K562 (cell line): ENCODE measurements around the gene CRY2. TPM values are rescaled to one million over a fixed set of nuclear protein-coding genes. Genes with fewer than 3 reads are reported as not detected.

Experiments used
- CEBPG ChIP-seq, 3 experiments: fragments of 200-800 bp in 1 of 3; sonication (Bioruptor generic) in 1 of 3; sonication (generic) in 1 of 3; formaldehyde crosslinking in 1 of 3; IDR thresholded peaks in 2 of 3; conservative IDR thresholded peaks in 1 of 3; 2 replicates each; pipeline versions ENCODE4 v1.6.1 to v1.8.0; 2016 to 2022; ENCODE audit warnings: missing compliant biosample characterization in 2 of 3, missing genetic modification characterization in 2 of 3, mild to moderate bottlenecking in 1 of 3, missing genetic modification reagents in 1 of 3
- DLX4 ChIP-seq: fragments of 250-450 bp; sonication (Bioruptor Pico); IDR thresholded peaks from 2 replicates; pipeline ENCODE4 v1.6.1; 2021; ENCODE audit warnings: mild to moderate bottlenecking
- ELF2 ChIP-seq: fragments of 250-450 bp; sonication (Bioruptor Pico); IDR thresholded peaks from 2 replicates; pipeline ENCODE4 v1.5.0; 2021; ENCODE audit warnings: mild to moderate bottlenecking
- EP400 ChIP-seq: fragments of 450-650 bp; IDR thresholded peaks from 2 replicates; pipeline ENCODE4 v1.6.1; 2017; ENCODE audit warnings: antibody characterized with exemption, mild to moderate bottlenecking, moderate library complexity
- ESRRA ChIP-seq: fragments of 450-650 bp; IDR thresholded peaks from 2 replicates; pipeline ENCODE4 v1.6.1; 2014; ENCODE audit warnings: low read depth, mild to moderate bottlenecking, moderate library complexity, borderline replicate concordance
- ETV5 ChIP-seq: sonication (generic); formaldehyde crosslinking; IDR thresholded peaks from 2 replicates; pipeline ENCODE4 v1.4.0; 2020; ENCODE audit warnings: low read depth, mild to moderate bottlenecking, missing genetic modification reagents
- GTF2F1 ChIP-seq: IDR thresholded peaks from 2 replicates; pipeline ENCODE4 v1.6.1; 2011; ENCODE audit warnings: low read depth, low read length, improper control_type of control experiment
- HDAC6 ChIP-seq: IDR thresholded peaks from 2 replicates; pipeline ENCODE4 v1.6.1; 2012; ENCODE audit warnings: low read depth, mild to moderate bottlenecking, control low read depth, inconsistent platforms, low read length, moderate library complexity
- KDM4B ChIP-seq, 2 experiments: fragments of 450-650 bp in 1 of 2; sonication (generic) in 1 of 2; IDR thresholded peaks; 2 replicates each; pipeline ENCODE4 v1.6.1; 2016 to 2017; ENCODE audit warnings: borderline replicate concordance in 2 of 2, antibody characterized with exemption in 1 of 2, low read depth in 1 of 2, mild to moderate bottlenecking in 1 of 2
- MBD2 ChIP-seq: sonication (generic); IDR thresholded peaks from 2 replicates; pipeline ENCODE4 v1.6.1; 2016; ENCODE audit warnings: low read depth, borderline replicate concordance
- MYC ChIP-seq, 2 experiments: fragments of 250-450 bp in 1 of 2; sonication (Bioruptor Pico) in 1 of 2; IDR thresholded peaks; 2 replicates each; pipeline versions ENCODE4 v1.5.1 to v1.6.1; 2012 to 2021; ENCODE audit warnings: low read depth in 2 of 2, borderline replicate concordance in 1 of 2, improper control_type of control experiment in 1 of 2, low read length in 1 of 2, mild to moderate bottlenecking in 1 of 2, moderate library complexity in 1 of 2
- POLR2G ChIP-seq: fragments of 200-400 bp; formaldehyde crosslinking; IDR thresholded peaks from 2 replicates; pipeline ENCODE4 v1.6.1; 2017; ENCODE audit warnings: low read depth, mild to moderate bottlenecking, antibody characterized with exemption, low read length, moderate library complexity
- RFX1 ChIP-seq: fragments of 450-650 bp; IDR thresholded peaks from 2 replicates; pipeline ENCODE4 v1.6.1; 2016; ENCODE audit warnings: mild to moderate bottlenecking, moderate library complexity
- SAP30 ChIP-seq: fragments of 200-600 bp; sonication (generic); IDR thresholded peaks from 2 replicates; pipeline ENCODE4 v1.6.1; 2012; ENCODE audit warnings: borderline replicate concordance, low read depth, mild to moderate bottlenecking, moderate library complexity, low read length, control low read depth, inconsistent platforms; ENCODE audit not compliant: insufficient read depth, poor library complexity, severe bottlenecking
- SP2 ChIP-seq: IDR thresholded peaks from 2 replicates; pipeline ENCODE4 v1.6.1; 2011; ENCODE audit warnings: mild to moderate bottlenecking, low read depth, low read length, moderate library complexity; ENCODE audit not compliant: poor library complexity, severe bottlenecking; ENCODE audit errors: extremely low read depth
- USF2 ChIP-seq: sonication (generic); formaldehyde crosslinking; IDR thresholded peaks from 2 replicates; pipeline ENCODE4 v1.5.0; 2020; ENCODE audit warnings: missing genetic modification reagents
- YY1 ChIP-seq, 3 experiments: IDR thresholded peaks; 2 replicates each; pipeline ENCODE4 v1.6.1; 2011; ENCODE audit warnings: low read length in 2 of 3, mild to moderate bottlenecking in 2 of 3, moderate library complexity in 2 of 3, borderline replicate concordance in 1 of 3, control low read depth in 1 of 3, low read depth in 1 of 3; ENCODE audit not compliant: insufficient read depth in 3 of 3, insufficient replicate concordance in 2 of 3, control insufficient read depth in 1 of 3, insufficient read length in 1 of 3; ENCODE audit errors: extremely low read depth in 1 of 3
- ZNF408 ChIP-seq: fragments of 250-450 bp; sonication (Bioruptor Pico); IDR thresholded peaks from 2 replicates; pipeline ENCODE4 v1.4.0; 2020; ENCODE audit warnings: low read depth, mild to moderate bottlenecking, moderate library complexity
- polyA plus RNA-seq, 8 experiments: library from polyadenylated mRNA; depleted of rRNA in 4 of 8; stranded (reverse) in 5 of 8; unstranded in 3 of 8; fragments of >200 nt; fragmentation: Nextera tagmentation in 2 of 8; fragmentation: Illumina TruSeq in 1 of 8; extraction: Ambion mirVana in 2 of 8; extraction: Trizol in 1 of 8; gene quantifications; 2 replicates each; pipeline versions ENCODE4 v1.2.1 to v1.2.3, GENCODE V29; 2011 to 2014; ENCODE audit warnings: inconsistent platforms in 1 of 8, missing spikeins in 1 of 8
- total RNA-seq, 7 experiments: library from RNA; depleted of rRNA in 6 of 7; stranded (reverse); fragments of >200 nt in 6 of 7; fragmentation: Illumina TruSeq in 2 of 7; extraction: Trizol in 2 of 7; gene quantifications; 2 replicates each; pipeline versions ENCODE4 v1.2.1 to v1.2.3, GENCODE V29; 2011 to 2021; ENCODE audit warnings: low replicate concordance in 1 of 7
- TF ChIP-seq, protein P1 (sequence below): sonication (generic); formaldehyde crosslinking; IDR thresholded peaks from 2 replicates; pipeline ENCODE4 v1.8.0; 2022; ENCODE audit warnings: mild to moderate bottlenecking, missing genetic modification reagents

The CRY2 gene
- total and polyA plus RNA-seq, 9 of the 15 experiments (the other 6 are each of a cell fraction or from before 2014, with no cell fraction given): 2.3 to 23.9 (median 14.8) TPM

DNA sequence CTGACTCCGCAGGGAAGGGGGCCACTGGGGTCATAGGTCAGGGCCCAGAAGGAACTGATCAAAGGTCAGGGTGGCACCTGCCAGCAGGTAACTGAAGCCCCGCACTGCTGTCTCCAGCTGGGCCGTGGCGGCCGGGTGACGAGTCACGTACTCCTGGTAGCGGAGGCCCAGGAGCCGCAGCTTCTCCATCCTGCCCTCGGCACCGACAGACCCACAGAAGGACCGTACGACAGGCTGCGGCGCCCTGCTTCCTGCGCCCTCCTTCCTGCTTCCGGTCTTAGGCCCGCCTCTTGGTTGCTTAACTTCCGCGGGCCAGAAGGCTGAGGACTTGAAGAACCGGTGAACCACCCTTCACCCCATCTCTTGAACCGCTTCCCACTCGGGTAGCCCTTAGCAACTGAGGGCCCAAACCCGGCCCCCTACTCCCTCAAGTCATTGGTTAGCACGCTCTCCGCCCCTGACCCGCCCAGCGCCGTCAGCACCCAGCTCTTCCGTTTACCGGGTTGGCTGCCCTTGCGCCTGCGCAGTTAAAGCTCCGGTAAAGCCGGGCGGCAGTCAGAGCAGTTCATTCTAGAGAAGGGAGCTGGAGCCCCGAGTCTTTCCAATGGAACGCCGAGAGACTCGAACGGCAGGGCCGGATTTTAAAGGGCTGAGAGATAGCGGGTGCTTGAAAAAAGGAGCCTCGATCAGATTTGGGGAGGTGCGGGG is 70.5 kb downstream of the CRY2 start, which contains the start of gene PEX16 (continued):
- TF ChIP-seq USF2 (CRISPR knock-in tag): no peak
- peak in 1 of 2 experiments; percentile 93; a peak in 2 of 4 replicates for TF ChIP-seq KDM4B (IDR thresholded peaks at IDR 0.05; ENCODE audit: borderline replicate concordance in 2 of 2, low read depth in 1 of 2)
- no peak for TF ChIP-seq ZNF408 (CRISPR knock-in tag)
- TF ChIP-seq RFX1: peak; percentile 87
- peak; percentile 68; the same call in 1 of the 2 replicates for TF ChIP-seq MBD2
- TF ChIP-seq, protein P1, sequence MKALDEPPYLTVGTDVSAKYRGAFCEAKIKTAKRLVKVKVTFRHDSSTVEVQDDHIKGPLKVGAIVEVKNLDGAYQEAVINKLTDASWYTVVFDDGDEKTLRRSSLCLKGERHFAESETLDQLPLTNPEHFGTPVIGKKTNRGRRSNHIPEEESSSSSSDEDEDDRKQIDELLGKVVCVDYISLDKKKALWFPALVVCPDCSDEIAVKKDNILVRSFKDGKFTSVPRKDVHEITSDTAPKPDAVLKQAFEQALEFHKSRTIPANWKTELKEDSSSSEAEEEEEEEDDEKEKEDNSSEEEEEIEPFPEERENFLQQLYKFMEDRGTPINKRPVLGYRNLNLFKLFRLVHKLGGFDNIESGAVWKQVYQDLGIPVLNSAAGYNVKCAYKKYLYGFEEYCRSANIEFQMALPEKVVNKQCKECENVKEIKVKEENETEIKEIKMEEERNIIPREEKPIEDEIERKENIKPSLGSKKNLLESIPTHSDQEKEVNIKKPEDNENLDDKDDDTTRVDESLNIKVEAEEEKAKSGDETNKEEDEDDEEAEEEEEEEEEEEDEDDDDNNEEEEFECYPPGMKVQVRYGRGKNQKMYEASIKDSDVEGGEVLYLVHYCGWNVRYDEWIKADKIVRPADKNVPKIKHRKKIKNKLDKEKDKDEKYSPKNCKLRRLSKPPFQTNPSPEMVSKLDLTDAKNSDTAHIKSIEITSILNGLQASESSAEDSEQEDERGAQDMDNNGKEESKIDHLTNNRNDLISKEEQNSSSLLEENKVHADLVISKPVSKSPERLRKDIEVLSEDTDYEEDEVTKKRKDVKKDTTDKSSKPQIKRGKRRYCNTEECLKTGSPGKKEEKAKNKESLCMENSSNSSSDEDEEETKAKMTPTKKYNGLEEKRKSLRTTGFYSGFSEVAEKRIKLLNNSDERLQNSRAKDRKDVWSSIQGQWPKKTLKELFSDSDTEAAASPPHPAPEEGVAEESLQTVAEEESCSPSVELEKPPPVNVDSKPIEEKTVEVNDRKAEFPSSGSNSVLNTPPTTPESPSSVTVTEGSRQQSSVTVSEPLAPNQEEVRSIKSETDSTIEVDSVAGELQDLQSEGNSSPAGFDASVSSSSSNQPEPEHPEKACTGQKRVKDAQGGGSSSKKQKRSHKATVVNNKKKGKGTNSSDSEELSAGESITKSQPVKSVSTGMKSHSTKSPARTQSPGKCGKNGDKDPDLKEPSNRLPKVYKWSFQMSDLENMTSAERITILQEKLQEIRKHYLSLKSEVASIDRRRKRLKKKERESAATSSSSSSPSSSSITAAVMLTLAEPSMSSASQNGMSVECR (CRISPR knock-in tag): peak; percentile 94; the same call in 1 of the 2 replicates
- no peak for TF ChIP-seq GTF2F1
- TF ChIP-seq ETV5 (CRISPR knock-in tag): peak; percentile 75
- no peak for TF ChIP-seq HDAC6
- no peak for TF ChIP-seq DLX4 (CRISPR knock-in tag)
- TF ChIP-seq POLR2G: peak; percentile 88
- peak; percentile 44; the same call in 1 of the 2 replicates for TF ChIP-seq MYC (IDR thresholded peaks at IDR 0.05; ENCODE audit: low read depth, low read length)
- TF ChIP-seq MYC (CRISPR knock-in tag; IDR thresholded peaks at IDR 0.05; ENCODE audit: borderline replicate concordance, low read depth): no peak
- peak; percentile 30; the same call in 1 of the 2 replicates for TF ChIP-seq ESRRA
- TF ChIP-seq ELF2 (CRISPR knock-in tag): peak; percentile 96
- TF ChIP-seq EP400: peak; percentile 70
- peak; percentile 98 for TF ChIP-seq CEBPG (CRISPR knock-in tag; IDR thresholded peaks at IDR 0.05)
- peak; percentile 94 to 98 for TF ChIP-seq CEBPG (tag; conservative IDR thresholded peaks at IDR 0.05 in 1 of 2, IDR thresholded peaks at IDR 0.05 in 1 of 2)
- TF ChIP-seq SAP30: peak; percentile 91
- peak; percentile 44 for TF ChIP-seq SP2
- TF ChIP-seq YY1 (IDR thresholded peaks at IDR 0.05; ENCODE audit: borderline replicate concordance in 1 of 3, control insufficient read depth in 1 of 3, extremely low read depth in 1 of 3, insufficient read depth in 3 of 3, insufficient read length in 1 of 3, insufficient replicate concordance in 2 of 3, low read depth in 1 of 3, low read length in 2 of 3): peak in 2 of 3 experiments; percentile 36 to 59
